NAMALWA (cell line): Measurements from ENCODE around the gene LARGE1.

Source experiments
- DNase-seq: peaks from one replicate; pipeline ENCODE4 v3.0.0-alpha.2; 2015; ENCODE audit warnings: low spot score

LARGE1 gene

DNA sequence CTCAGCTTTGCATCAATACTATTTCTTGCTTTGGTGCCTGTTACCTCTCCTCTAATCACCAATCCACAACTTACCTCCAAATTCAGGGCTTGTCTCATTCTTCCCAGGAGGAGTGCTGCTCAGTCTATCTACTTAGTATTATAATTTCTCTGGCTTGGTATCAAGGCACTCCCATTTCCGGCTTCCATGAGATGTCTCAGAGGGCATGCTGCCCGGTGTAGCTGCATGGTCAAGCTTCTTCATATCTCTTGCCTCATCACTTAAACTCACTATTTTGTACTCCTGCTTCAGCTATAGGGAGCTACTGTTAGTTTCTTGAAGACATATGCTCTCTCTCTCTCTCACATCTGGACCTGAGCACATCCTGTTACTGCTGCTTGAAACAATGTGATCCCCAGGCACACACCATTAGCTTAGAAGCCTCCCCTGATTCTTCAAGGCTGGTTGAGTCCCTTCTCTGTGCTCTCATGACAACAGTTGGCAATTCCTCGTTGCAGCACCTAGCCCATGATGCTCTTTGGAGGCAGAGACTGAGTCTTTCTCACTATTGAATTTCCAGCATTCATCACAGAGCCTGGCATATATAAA lies 679.3 kb downstream of the LARGE1 start:
- no peak for DNase-seq

DNA sequence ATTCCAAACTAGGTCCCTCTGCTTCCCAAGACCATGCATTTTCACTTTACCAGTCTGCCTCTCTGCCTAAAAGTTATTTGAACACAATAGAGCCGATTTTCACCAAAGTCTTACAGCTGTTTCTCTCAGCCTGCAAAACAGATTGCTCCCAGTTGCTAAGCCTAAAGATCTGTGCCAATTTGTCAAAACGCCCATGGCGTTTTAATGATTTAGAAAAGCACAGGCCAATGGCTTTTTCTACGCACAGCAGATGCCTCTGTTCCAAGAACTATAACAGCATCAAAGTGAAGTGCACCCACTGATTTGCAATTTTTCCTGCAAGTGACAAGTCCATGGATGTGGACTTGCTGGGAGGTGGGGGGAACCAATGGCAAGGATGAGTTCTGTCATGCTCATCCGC lies 688.2 kb downstream of the LARGE1 start:
- DNase-seq = no peak

DNA sequence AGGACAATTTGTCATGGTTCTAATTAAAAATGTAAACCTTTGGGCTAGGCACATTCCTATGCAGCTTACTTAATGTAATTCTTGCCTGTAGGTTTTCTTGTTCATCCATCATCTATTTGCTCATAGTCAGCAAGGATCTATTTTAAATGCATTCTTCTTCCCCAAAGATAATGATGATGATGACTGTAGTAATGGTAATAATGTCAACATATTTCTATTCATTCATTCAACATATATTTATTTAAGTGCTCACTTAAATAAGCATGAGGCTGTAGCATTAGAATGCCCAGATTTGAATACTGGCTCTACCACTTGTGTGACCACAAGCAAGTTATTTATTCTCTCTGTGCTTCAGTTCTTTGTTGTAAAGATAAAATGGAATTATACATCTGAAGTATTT lies 692.5 kb downstream of the LARGE1 start:
- no peak for DNase-seq

DNA sequence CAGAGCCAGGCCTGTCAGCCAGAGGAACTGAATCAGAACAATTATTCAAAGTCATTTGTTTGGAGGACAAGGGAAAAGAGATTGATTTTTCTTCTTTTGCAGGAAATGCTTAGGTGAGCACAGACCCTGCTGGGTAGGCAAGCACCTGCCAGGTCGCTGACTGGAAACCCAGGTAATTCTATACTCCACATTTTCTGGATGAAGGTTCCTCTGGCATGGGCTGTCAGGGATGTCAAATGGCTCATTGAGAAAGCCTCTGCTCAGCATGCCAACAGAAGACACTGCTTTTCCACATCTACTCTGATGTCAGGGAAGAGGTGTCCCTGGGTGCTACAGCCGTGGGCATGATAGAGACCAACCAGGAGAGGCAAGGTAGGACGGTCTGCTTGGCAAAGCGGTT lies 695.4 kb downstream of the LARGE1 start:
- DNase-seq = no peak
